GM21390 (cell line): Measurements from ENCODE around the gene SYCP1.
"Not testable (repeated sequence)": the region's sequence is repeated elsewhere in the genome, so short reads cannot be mapped to it uniquely, and the experiment has no call there.

ENCODE experiments used
- ATAC-seq: cut with Tn5 transposase; IDR thresholded peaks from one replicate; pipeline ENCODE4 v1.9.1; 2021; ENCODE audit not compliant: unreplicated experiment

Gene SYCP1

GRCh38 chr1:114854693-114855320 is at the start of gene SYCP1:
SYCP1 (plus strand) TSS chr1:114854863; CDS start chr1:114855465, 602 bp downstream.
- no peak for ATAC-seq

- ATAC-seq, result no peak
These were observed 34.8 kb upstream of the SYCP1 start for GRCh38 chr1:114819869-114820268.

- ATAC-seq, result no peak
These were observed 34.3 kb upstream of the SYCP1 start for GRCh38 chr1:114820392-114820791.

- no peak for ATAC-seq
These were observed 32.7 kb upstream of the SYCP1 start for GRCh38 chr1:114821978-114822377.

GRCh38 chr1:114828251-114828650 is 26.4 kb upstream of the SYCP1 start:
- no peak for ATAC-seq

GRCh38 chr1:114830075-114830474 is 24.6 kb upstream of the SYCP1 start:
- ATAC-seq, result not testable (repeated sequence)

GRCh38 chr1:114831276-114831994 is 23.2 kb upstream of the SYCP1 start:
- no peak for ATAC-seq

- no peak for ATAC-seq
These were observed 22.6 kb upstream of the SYCP1 start for GRCh38 chr1:114832057-114832456.

- no peak for ATAC-seq
These were observed 21.2 kb upstream of the SYCP1 start for GRCh38 chr1:114833421-114833820.

- ATAC-seq, result no peak
These were observed 10.4 kb upstream of the SYCP1 start for GRCh38 chr1:114844270-114844669.

- ATAC-seq, result no peak
These were observed 1.1 kb upstream of the SYCP1 start for GRCh38 chr1:114853584-114853983.

GRCh38 chr1:114861384-114861783 is 6.7 kb downstream of the SYCP1 start:
- ATAC-seq, result no peak

- no peak for ATAC-seq
These were observed 37.7 kb downstream of the SYCP1 start for GRCh38 chr1:114892194-114892918.

- no peak for ATAC-seq
These were observed 42.1 kb downstream of the SYCP1 start for GRCh38 chr1:114896795-114897194.

GRCh38 chr1:114901814-114902213 is 47.2 kb downstream of the SYCP1 start:
- ATAC-seq, result no peak

GRCh38 chr1:114902343-114902742 is 47.7 kb downstream of the SYCP1 start:
- ATAC-seq, result no peak

GRCh38 chr1:114903480-114903879 is 48.8 kb downstream of the SYCP1 start:
- no peak for ATAC-seq

- ATAC-seq, result not testable (repeated sequence)
These were observed 61.1 kb downstream of the SYCP1 start for GRCh38 chr1:114915720-114916119.

- no peak for ATAC-seq
These were observed 71.9 kb downstream of the SYCP1 start for GRCh38 chr1:114926607-114927006.

GRCh38 chr1:114927401-114927800 is 72.7 kb downstream of the SYCP1 start:
- no peak for ATAC-seq

- ATAC-seq, result no peak
These were observed 101.9 kb downstream of the SYCP1 start for GRCh38 chr1:114956570-114956969.

GRCh38 chr1:114959423-114959822 is 104.8 kb downstream of the SYCP1 start:
- no peak for ATAC-seq
